T-helper 1 cell (primary cell): ENCODE data around the gene FBXO22.
"Not testable (repeated sequence)": the region's sequence is repeated elsewhere in the genome, so short reads cannot be mapped to it uniquely, and the experiment has no call there.

ENCODE experiments used
- DNase-seq, 5 donors: peaks; one replicate each; pipeline ENCODE4 v3.0.0-alpha.2; 2012 to 2020
- total RNA-seq, 4 donors: gene quantifications; one replicate each; lab custom pipeline; 2026; lab: John Stamatoyannopoulos, UW

Gene FBXO22
- 13.4 to 25.4 (median 17.4) reads per million in 4 donors for total RNA-seq

- DNase-seq = peak; percentile 74 to 94 (median 81)
Observed at GRCh38 chr15:75903331-75904239, at the start of gene FBXO22. FBXO22 (plus strand) TSS chr15:75903878; CDS start chr15:75903964, 86 bp downstream.

- no peak for DNase-seq
Observed at GRCh38 chr15:75857886-75858285, 45.8 kb upstream of the FBXO22 start.

- no peak for DNase-seq
Observed at GRCh38 chr15:75861750-75862402, 41.8 kb upstream of the FBXO22 start.

GRCh38 chr15:75862796-75863195 is 40.9 kb upstream of the FBXO22 start:
- DNase-seq = no peak

- DNase-seq = no peak
Observed at GRCh38 chr15:75864213-75865059, 39.2 kb upstream of the FBXO22 start.

DNA sequence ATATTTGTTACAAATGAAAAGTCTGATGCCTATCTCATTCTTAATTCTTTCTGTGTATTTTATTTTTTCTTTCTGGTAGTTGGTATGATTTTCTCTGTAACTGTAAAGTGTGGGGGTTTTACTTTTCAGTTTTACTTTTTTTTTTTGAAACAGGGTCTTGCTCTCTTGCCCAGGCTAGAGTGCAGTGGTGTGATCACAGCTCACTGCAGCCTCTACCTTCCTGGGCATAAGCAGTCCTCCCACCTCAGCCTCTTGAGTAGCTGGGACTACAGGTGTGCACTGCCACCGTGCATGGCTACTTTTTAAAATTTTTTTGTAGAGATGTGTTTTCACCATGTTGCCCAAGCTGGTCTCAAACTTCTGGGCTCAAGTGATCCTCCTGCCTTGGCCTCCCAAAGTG is 37.6 kb upstream of the FBXO22 start:
- not testable (repeated sequence) for DNase-seq

- DNase-seq = no peak
Observed at GRCh38 chr15:75866916-75867315, 36.8 kb upstream of the FBXO22 start.

- no peak for DNase-seq
Observed at GRCh38 chr15:75867449-75867848, 36.2 kb upstream of the FBXO22 start.

GRCh38 chr15:75868019-75868418 is 35.7 kb upstream of the FBXO22 start:
- no peak for DNase-seq

DNA sequence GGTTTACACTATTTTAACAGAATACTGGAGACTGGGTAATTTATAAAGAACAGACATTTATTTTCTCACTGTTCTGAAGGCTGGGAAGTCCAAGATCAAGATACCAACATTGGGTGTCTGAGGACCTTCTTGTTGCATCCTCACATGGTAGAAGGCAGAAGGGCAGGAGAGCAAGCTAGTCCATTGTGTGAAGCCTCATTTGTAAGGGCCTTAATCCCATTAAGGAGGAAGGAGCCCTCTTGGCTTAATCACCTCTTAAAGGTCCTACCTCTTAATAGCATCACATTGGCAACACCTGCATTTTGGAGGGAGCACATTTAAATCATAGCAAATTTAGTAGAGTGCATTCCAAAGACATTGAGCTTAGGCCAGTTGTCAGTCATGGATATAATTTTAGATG is 34.2 kb upstream of the FBXO22 start:
- no peak for DNase-seq

GRCh38 chr15:75871589-75871988 is 32.1 kb upstream of the FBXO22 start:
- not testable (repeated sequence) for DNase-seq

DNA sequence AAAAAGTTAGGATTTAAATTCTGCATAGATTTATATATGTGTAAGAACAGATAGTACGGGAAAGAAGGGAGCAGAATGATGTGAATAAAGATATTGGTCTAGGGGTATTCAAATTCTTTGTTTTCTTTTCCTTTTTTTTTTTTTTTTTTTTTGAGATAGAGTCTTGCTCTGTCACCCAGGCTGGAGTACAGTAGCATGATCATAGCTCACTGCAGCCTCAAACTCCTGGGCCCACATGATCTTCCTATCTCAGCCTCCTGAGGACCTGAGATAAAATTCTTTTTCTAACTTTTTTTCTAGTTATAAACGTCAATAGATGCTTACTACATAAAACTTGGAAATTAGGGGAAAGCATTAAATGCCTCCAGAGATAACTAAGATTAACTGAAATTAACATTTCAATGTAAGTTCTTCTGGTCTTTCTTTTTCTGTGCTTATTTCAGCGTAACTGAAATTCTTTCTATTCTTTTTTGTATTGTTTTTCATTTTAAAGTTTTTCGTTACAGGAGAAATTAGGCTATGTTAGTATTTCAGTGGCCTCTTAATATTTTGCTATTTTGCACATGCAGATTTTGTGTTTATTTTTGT is 31.2 kb upstream of the FBXO22 start:
- no peak for DNase-seq

DNA sequence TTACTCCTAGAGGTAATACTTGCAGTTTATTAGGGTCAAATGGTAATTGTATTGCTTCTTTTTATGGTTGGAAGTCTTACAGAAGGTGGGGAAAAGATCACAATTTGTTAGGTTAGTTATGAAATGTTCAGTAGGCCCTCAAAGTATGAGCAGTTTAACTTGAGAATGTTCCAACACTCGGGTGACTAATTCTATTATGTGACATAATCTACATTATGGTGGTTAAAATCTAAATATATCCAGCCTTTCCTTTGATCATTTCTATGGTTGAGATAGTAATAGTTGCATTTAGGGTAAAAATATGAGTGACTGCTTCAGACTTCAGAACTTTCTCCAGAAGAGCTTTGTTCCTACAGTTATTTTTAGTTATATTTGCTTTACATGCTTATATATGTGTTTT is 19.6 kb upstream of the FBXO22 start:
- DNase-seq = no peak

GRCh38 chr15:75887178-75887577 is 16.5 kb upstream of the FBXO22 start:
- DNase-seq = no peak

DNA sequence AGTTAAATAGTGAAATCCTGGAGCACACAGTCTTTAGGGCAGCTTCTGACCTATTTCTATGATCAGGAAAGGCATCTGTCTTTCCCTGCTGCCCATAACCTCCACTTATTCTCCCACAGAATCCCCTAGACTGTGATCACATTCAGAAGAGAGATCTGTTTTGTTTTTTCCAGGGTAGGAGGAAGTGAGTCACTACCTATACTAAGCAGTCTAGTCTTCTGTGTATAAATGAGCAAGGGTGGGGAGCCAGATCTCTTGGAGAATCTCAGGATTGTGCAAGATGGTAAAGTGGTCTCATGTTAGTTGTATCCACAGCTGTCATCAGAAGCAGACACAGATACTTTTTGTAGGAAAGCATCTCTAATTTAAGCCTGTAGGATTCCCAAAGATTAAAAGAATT is 11.8 kb upstream of the FBXO22 start:
- no peak for DNase-seq

DNA sequence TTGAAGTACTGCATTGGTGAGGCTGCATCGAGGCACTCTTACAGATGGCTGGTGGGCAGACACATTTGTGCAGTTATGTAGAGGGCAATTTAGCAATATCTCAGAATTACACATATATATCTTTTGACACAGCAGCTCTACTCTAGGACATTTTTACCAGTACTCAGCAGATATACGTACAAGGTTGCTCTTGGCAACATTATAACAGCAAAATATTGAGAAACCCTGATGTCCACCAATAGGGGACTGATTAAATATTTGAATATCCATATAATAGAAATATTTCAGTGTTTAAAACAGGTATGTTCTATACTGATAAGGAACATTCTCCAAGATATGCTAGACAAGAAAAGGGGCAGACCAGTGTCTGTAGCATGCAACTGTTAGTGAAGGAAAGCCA is 7.9 kb upstream of the FBXO22 start:
- DNase-seq = no peak

GRCh38 chr15:75900577-75900976 is 3.1 kb upstream of the FBXO22 start:
- no peak for DNase-seq

DNA sequence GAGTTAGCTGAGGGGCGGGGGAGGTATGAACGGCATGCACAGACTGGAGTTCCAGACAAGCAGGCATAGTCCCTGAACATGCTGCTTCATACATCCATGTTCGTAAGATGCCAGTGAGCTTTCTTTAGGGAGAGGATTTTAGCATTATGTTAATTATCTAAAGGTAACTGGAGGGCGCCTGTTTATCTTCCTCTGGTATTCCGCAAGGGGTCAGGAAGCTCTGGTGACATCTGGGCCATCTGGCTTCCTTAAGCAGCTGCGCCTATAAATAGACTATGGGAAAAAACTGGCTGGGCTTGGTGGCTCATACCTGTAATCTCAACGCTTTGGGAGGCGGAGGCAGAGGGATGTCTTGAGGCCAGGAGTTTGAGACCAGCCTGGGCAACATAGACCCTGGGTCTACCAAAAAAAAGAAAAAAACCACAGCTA is 1.5 kb upstream of the FBXO22 start:
- DNase-seq = no peak

DNA sequence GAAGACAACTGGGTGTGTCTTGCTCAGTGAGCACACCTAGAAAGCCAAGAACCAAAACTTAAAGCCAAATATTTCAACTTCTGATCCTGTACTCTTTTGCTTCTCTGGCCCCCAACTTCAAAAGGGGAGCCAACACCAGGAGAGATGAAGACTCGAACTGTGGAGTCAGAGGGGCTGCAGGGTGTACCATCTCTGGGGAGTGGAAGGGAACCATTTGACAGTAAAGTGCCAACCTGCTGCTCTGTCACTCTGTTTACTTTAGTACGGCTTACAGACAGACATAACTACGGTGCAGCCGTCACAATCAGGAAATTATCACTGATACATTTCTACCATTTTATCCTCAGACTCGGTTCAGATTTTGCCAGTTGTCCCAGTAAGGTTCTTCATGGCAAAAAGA is 1.6 kb downstream of the FBXO22 start:
- DNase-seq = no peak

DNA sequence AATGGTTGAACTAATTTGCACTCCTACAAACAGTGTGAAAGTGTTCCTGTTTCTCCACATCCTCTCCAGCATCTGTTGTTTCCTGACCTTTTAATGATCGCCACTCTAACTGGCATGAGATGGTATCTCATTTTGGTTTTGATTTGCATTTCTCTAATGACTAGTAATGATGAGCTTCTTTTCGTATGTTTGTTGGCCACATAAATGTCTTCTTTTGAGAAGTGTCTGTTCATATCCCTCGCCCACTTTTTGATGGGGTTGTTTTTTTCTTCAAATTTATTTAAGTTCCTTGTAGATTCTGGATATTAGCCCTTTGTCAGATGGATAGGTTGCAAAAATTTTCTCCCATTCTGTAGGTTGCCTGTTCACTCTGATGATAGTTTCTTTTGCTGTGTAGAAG is 6.7 kb downstream of the FBXO22 start:
- DNase-seq = not testable (repeated sequence)

DNA sequence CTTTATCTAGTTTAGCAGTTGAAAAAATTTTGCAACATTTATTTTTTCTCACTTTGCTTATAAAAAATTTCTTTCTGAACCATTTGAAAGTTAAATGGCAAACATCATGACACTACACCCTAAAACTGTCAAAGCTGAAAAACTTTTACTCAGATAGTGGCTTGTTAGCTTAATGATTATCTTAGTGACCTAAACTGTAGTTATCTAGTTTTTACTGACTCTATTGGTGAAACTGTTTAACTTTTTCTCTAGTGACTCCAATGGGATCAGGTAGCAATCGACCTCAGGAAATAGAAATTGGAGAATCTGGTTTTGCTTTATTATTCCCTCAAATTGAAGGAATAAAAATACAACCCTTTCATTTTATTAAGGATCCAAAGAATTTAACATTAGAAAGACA is 13.3 kb downstream of the FBXO22 start:
- DNase-seq = no peak

DNA sequence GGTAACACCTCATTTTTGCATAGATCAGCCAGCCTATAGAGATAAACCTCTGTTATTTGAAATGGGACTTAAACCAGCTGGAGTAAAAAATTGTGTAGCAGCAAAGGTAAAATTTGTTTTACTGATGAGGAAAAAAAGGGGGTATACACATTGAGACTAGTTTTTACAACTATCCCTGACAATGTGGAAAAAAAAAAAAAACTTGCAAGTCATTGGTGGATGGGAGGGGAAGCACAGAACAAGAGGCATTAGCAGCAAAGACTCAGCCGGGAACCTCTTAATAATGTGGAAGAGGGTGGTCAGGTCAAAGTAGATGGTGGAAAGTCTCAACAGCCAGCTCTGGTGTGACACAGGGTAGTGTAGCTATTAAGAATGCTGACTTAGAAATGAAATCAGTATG is 14.5 kb downstream of the FBXO22 start:
- no peak for DNase-seq

DNA sequence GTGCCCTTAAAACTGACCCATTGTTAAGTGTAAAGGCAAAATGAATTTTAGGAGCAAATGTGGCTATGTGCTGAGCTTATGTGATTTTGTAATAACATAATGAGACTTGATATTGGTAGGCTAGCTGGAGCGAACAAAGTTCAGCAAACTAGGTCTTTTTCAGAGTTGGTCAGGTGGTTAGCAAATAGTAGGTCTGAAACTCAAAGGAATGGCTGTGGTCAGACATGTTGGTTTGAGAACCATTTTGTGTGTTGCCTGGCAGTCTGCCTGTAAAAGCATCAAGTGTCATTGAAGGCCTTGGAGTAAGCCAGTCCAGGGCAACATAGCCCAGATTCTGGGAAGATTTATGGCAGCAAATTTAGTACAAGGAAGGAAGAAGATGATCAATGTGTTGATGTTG is 16.4 kb downstream of the FBXO22 start:
- DNase-seq = no peak
